ENCODE results near the gene NKAIN4.
"Not testable (repeated sequence)": the region's sequence is repeated elsewhere in the genome, so short reads cannot be mapped to it uniquely, and the experiment has no call there.

NKAIN4 gene

GRCh38 chr20:63233924-63234323 lies 20.3 kb downstream of the NKAIN4 start:
- DNase-seq: no peak

GRCh38 chr20:63233061-63233344 lies 21.3 kb downstream of the NKAIN4 start:
- DNase-seq: no peak

- no peak for DNase-seq
These were observed 21.8 kb downstream of the NKAIN4 start for GRCh38 chr20:63232235-63233060.

- DNase-seq: no peak
These were observed 23.4 kb downstream of the NKAIN4 start for GRCh38 chr20:63230800-63231268.

- DNase-seq: no peak
These were observed 25.5 kb downstream of the NKAIN4 start for GRCh38 chr20:63228806-63229205.

- no peak for DNase-seq
These were observed 27.0 kb downstream of the NKAIN4 start for GRCh38 chr20:63227260-63227659.

- DNase-seq: no peak
These were observed 28.0 kb downstream of the NKAIN4 start for GRCh38 chr20:63226042-63226943.

- no peak for DNase-seq
These were observed 29.2 kb downstream of the NKAIN4 start for GRCh38 chr20:63225082-63225454.

- no peak for DNase-seq
These were observed 29.7 kb downstream of the NKAIN4 start for GRCh38 chr20:63224412-63225081.

- DNase-seq: no peak
These were observed 30.4 kb downstream of the NKAIN4 start for GRCh38 chr20:63223826-63224207.

- peak in 5 of 6 experiments; percentile 11 to 53 (median 15) for DNase-seq
These were observed 31.0 kb downstream of the NKAIN4 start for GRCh38 chr20:63223121-63223825.

- no peak for DNase-seq
These were observed 31.7 kb downstream of the NKAIN4 start for GRCh38 chr20:63222541-63222940.

GRCh38 chr20:63221400-63222053 lies 32.7 kb downstream of the NKAIN4 start:
- DNase-seq: not testable (repeated sequence)

GRCh38 chr20:63220696-63221399 lies 33.4 kb downstream of the NKAIN4 start:
- no peak for DNase-seq

- DNase-seq: no peak
These were observed 34.3 kb downstream of the NKAIN4 start for GRCh38 chr20:63219866-63220521.

GRCh38 chr20:63219447-63219821 lies 34.8 kb downstream of the NKAIN4 start:
- DNase-seq: no peak

- no peak for DNase-seq
These were observed 35.4 kb downstream of the NKAIN4 start for GRCh38 chr20:63218701-63219446.

- DNase-seq: no peak
These were observed 36.6 kb downstream of the NKAIN4 start for GRCh38 chr20:63217706-63218105.

GRCh38 chr20:63216849-63217471 lies 37.3 kb downstream of the NKAIN4 start:
- no peak for DNase-seq
